ENCODE data around the gene ANKS1B.
"Not testable (repeated sequence)": the region's sequence is repeated elsewhere in the genome, so short reads cannot be mapped to it uniquely, and the experiment has no call there.

The ANKS1B gene

GRCh38 chr12:99984271-99985128, at the start of gene ANKS1B:
TSS of gene ANKS1B (minus strand) at chr12:99984936. CDS start at chr12:99984237, 699 bp downstream.
- no peak for DNase-seq

- DNase-seq, result no peak
Observed at GRCh38 chr12:100031836-100032235, 47.1 kb upstream of the ANKS1B start.

GRCh38 chr12:100027671-100028070, 42.9 kb upstream of the ANKS1B start:
- DNase-seq, result no peak

- no peak for DNase-seq
Observed at GRCh38 chr12:100026241-100026640, 41.5 kb upstream of the ANKS1B start.

- no peak for DNase-seq
Observed at GRCh38 chr12:100024974-100025555, 40.3 kb upstream of the ANKS1B start.

- no peak for DNase-seq
Observed at GRCh38 chr12:100020370-100020769, 35.6 kb upstream of the ANKS1B start.

GRCh38 chr12:100017056-100017455, 32.3 kb upstream of the ANKS1B start:
- no peak for DNase-seq

GRCh38 chr12:100016304-100016703, 31.6 kb upstream of the ANKS1B start:
- DNase-seq, result not testable (repeated sequence)

GRCh38 chr12:100005846-100006245, 21.1 kb upstream of the ANKS1B start:
- DNase-seq, result not testable (repeated sequence)

GRCh38 chr12:99997806-99998205, 13.1 kb upstream of the ANKS1B start:
- DNase-seq, result no peak

- DNase-seq, result no peak
Observed at GRCh38 chr12:99996095-99996494, 11.4 kb upstream of the ANKS1B start.

GRCh38 chr12:99985631-99986030, 895 bp upstream of the ANKS1B start:
- no peak for DNase-seq

- no peak for DNase-seq
Observed at GRCh38 chr12:99985129-99985570, 414 bp upstream of the ANKS1B start.

- DNase-seq, result no peak
Observed at GRCh38 chr12:99983456-99984258, 1.1 kb downstream of the ANKS1B start.

GRCh38 chr12:99981639-99982190, 3.0 kb downstream of the ANKS1B start:
- no peak for DNase-seq

- no peak for DNase-seq
Observed at GRCh38 chr12:99979471-99979870, 5.3 kb downstream of the ANKS1B start.

- DNase-seq, result no peak
Observed at GRCh38 chr12:99978152-99978551, 6.6 kb downstream of the ANKS1B start.

GRCh38 chr12:99977550-99977949, 7.2 kb downstream of the ANKS1B start:
- DNase-seq, result no peak

GRCh38 chr12:99976762-99977161, 8.0 kb downstream of the ANKS1B start:
- DNase-seq, result no peak

- DNase-seq, result no peak
Observed at GRCh38 chr12:99975321-99975720, 9.4 kb downstream of the ANKS1B start.

- no peak for DNase-seq
Observed at GRCh38 chr12:99974146-99974545, 10.6 kb downstream of the ANKS1B start.

GRCh38 chr12:99966429-99966828, 18.3 kb downstream of the ANKS1B start:
- DNase-seq, result no peak

GRCh38 chr12:99960311-99960710, 24.4 kb downstream of the ANKS1B start:
- DNase-seq, result no peak

All from CD4-positive, alpha-beta T cell treated with Interleukin-4 for 1 hour (primary cell).